ENCODE data around the gene FGF1. TPM values are rescaled to one million over a fixed set of nuclear protein-coding genes. Genes with fewer than 3 reads are reported as not detected.

The FGF1 gene
- total RNA-seq, 6 experiments from 2014 or later = 0.12 to 0.56 (median 0.42) TPM; not detected in 1

DNA sequence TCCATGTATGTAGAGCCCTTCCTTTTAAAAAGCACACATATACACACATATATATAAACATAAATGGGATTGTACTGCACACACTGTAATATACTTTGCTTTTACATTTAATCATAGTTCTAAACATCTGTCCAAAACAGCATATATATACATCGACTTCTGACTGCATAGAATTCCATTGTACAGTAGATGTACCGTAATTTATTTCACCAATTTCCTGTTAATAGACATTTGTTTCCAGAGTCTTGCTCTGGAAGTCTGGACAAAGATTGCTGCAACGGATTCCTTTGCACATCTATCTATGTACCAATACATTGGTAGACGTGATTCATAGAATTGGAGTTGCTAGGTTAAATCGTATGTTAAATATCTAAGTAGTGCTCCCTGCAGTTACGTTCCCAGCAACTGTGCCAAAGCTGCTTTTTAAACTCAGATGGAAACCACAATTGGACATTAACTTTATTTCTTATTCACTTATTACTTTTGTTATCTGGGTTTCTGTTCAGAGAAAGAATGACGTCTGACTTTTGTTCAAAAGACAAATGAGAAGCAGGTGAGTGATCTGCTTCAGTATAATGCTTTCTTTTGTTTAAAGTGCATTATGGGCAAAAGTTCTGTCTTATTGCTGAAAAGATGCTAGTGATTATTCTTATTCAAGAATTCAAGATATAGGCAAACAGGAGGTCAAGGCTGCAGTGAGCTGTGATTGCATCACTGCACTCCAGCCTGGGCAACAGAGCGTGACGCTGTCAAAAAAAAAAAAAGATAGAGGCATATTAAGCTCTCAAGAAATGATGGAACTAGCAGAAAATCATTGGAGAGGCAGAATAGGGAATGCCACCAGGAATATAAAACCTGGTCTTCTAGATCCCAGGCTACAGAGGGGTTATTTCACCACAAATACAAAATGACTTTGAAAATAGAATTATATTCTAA lies 138.2 kb downstream of the FGF1 start:
- no peak for TF ChIP-seq POLR2A (IDR thresholded peaks at IDR 0.05)
- TF ChIP-seq, protein P1, sequence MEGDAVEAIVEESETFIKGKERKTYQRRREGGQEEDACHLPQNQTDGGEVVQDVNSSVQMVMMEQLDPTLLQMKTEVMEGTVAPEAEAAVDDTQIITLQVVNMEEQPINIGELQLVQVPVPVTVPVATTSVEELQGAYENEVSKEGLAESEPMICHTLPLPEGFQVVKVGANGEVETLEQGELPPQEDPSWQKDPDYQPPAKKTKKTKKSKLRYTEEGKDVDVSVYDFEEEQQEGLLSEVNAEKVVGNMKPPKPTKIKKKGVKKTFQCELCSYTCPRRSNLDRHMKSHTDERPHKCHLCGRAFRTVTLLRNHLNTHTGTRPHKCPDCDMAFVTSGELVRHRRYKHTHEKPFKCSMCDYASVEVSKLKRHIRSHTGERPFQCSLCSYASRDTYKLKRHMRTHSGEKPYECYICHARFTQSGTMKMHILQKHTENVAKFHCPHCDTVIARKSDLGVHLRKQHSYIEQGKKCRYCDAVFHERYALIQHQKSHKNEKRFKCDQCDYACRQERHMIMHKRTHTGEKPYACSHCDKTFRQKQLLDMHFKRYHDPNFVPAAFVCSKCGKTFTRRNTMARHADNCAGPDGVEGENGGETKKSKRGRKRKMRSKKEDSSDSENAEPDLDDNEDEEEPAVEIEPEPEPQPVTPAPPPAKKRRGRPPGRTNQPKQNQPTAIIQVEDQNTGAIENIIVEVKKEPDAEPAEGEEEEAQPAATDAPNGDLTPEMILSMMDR (IDR thresholded peaks at IDR 0.05) = no peak
- H3K9me3 ChIP-seq = no peaks in the 10 kb centered on the region
- 69% methylated on average over 9 of the region's 9 CpGs for WGBS (ENCODE audit: insufficient coverage, low coverage, low lambda C conversion rate, missing lambda C conversion rate)
- ATAC-seq = no peak
- H3K27ac ChIP-seq = no peak overlapping the region
- intact Hi-C loops (cut with DNase I) = loop anchor here (5.0 to 10.0 kb wide), 2 partner anchors 383 to 395 kb away; no protein-coding TSS in a partner anchor
- no peaks in the 10 kb centered on the region for H3K36me3 ChIP-seq
- H3K27me3 ChIP-seq = no peaks in the 10 kb centered on the region
- no peak overlapping the region for H3K4me3 ChIP-seq
- H3K4me1 ChIP-seq = no peaks in the 10 kb centered on the region
- no peak for DNase-seq

DNA sequence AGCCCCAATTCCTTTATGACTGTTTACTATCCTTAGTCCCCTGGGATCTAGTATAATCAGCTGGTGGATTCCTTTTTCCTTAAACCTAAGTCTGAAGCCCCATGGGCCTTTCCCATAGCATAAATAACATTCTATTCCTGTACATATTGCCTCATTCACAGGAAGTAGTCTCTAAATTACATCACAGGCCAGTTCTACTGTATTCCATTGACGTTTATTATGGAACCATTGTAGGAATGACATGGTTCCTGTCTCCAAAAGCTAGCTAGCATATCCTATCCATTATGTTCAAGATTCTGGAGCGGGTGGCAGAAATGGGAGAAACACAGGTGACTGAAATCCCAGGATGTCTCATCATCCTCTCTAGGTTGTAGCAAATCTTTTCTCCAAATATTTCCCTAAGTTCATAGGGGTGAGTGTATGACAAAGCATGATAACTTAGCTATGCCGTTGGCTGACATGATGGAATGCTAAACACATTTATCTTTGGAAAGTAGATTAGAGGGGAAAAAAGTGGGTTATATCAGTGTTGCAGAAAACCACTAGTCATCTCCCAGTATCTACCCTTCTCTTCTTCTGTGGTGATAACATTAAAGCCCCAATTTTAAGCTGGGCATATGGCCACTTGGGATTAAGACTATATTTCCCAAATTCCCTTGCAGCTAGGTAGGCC lies 140.1 kb downstream of the FGF1 start:
- 74% methylated on average over 3 of the region's 3 CpGs for WGBS (ENCODE audit: insufficient coverage, low coverage, low lambda C conversion rate, missing lambda C conversion rate)
- Histone ChIP-seq H3K9me3 (no peaks in the 10 kb centered on the region), H3K36me3 (no peaks in the 10 kb centered on the region), H3K27me3 (no peaks in the 10 kb centered on the region), H3K4me3 (no peak overlapping the region), H3K4me1 (no peaks in the 10 kb centered on the region), H3K27ac (no peak overlapping the region)
- intact Hi-C loops (cut with DNase I) = loop anchor here (5.0 to 10.0 kb wide), 2 partner anchors 381 to 393 kb away; no protein-coding TSS in a partner anchor
- TF ChIP-seq, protein P1 (IDR thresholded peaks at IDR 0.05) = no peak
- TF ChIP-seq POLR2A (IDR thresholded peaks at IDR 0.05) = no peak
- DNase-seq (no peak), ATAC-seq (peak in 1 of 4 donors; percentile 4)

DNA sequence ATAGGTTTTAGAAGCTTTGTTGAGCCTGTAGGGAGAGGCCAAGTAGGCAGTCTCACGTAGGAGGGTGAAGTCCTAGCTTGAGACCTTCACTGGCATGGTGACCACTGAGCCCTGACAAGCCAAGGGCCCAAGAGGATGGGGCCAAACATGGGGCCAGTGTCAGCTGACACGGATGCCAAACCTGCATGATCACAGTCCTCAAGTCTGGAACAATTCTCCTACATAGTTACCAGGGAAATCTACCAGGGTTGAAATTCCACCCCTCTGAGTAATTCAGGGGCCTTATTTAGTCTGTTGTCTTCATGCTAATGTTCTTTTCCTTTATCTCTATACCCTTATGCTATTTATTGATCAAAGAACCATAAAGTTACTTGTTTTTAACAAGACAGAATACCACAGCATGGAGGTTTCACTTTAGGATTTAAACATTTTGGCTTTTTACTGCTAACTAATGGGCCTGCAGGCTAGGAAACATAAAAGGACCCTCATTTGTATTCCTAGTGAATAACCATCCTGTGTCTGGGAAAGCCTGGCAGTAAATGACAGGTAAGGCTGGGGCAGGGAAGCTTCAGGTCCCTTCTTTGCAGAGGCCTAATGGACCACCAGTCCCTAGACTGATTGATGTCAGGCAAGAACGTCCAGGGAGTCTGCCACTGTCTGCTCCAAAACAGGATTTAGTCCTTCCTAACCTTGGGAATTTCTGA lies 140.8 kb downstream of the FGF1 start:
- no peaks in the 10 kb centered on the region for H3K27me3 ChIP-seq
- no peak overlapping the region for H3K27ac ChIP-seq
- no peak overlapping the region for H3K4me3 ChIP-seq
- H3K9me3 ChIP-seq = no peaks in the 10 kb centered on the region
- ATAC-seq (no peak), DNase-seq (no peak)
- H3K4me1 ChIP-seq = no peaks in the 10 kb centered on the region
- WGBS (ENCODE audit: insufficient coverage, low coverage, low lambda C conversion rate, missing lambda C conversion rate) = 63% methylated on average over 2 of the region's 3 CpGs
- intact Hi-C loops (cut with DNase I) = loop anchor here (5.0 to 10.0 kb wide), 2 partner anchors 380 to 393 kb away; no protein-coding TSS in a partner anchor
- H3K36me3 ChIP-seq = no peaks in the 10 kb centered on the region
- TF ChIP-seq, protein P1 (IDR thresholded peaks at IDR 0.05) = no peak
- no peak for TF ChIP-seq POLR2A (IDR thresholded peaks at IDR 0.05)

DNA sequence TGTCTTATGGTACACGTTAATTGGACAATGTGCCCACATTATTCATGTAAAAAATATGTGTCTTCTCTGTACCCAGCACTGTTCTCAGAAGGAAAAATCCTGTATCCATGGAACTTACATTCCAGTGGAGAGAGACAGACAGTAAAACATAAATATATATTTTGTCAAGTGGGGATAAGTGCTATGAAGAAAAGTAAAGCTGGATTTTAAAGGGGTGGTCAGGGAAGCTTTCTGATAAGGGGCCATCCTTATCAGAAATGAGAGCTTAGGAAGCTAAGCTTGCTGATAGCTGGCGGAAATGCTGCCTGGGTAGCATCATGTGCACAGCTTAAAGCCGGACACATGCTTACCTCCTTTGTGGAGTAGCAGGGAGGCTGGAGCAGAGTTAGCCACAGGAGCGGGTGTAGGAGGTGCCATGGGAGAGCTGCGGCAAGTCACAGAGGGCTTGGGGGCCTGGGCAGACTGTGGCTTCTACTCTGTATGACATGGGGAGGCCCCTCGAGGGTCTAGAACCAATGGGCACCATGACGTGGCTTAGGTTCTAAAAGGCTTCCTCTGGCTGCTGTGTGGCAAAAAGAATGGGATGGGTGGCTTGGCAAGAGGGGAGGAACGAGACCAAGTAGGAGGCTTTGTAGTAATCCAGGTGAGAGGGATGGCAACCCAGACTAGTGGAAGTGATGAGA lies 141.7 kb downstream of the FGF1 start:
- intact Hi-C loops (cut with DNase I) = loop anchor here in 1 of 2 donors (10.0 kb wide), 1 partner anchor 379 kb away; no protein-coding TSS in a partner anchor
- no peaks in the 10 kb centered on the region for H3K36me3 ChIP-seq
- ATAC-seq (peak in 1 of 4 donors; percentile 29), DNase-seq (no peak)
- no peaks in the 10 kb centered on the region for H3K27me3 ChIP-seq
- WGBS (ENCODE audit: insufficient coverage, low coverage, low lambda C conversion rate, missing lambda C conversion rate) = 62% methylated on average over 6 of the region's 8 CpGs
- no peaks in the 10 kb centered on the region for H3K4me1 ChIP-seq
- H3K27ac ChIP-seq = no peak overlapping the region
- H3K9me3 ChIP-seq = no peaks in the 10 kb centered on the region
- TF ChIP-seq, protein P1 (IDR thresholded peaks at IDR 0.05) = no peak
- no peak for TF ChIP-seq POLR2A (IDR thresholded peaks at IDR 0.05)
- H3K4me3 ChIP-seq = no peak overlapping the region
